HG03045 (cell line): ENCODE results near the gene LRRC27.
"Not testable (repeated sequence)": the region's sequence is repeated elsewhere in the genome, so short reads cannot be mapped to it uniquely, and the experiment has no call there.

Experiments used
- ATAC-seq: cut with Tn5 transposase; IDR thresholded peaks from one replicate; pipeline ENCODE4 v1.9.1; 2021; ENCODE audit warnings: mild to moderate bottlenecking, moderate library complexity; ENCODE audit not compliant: unreplicated experiment

Gene LRRC27

DNA sequence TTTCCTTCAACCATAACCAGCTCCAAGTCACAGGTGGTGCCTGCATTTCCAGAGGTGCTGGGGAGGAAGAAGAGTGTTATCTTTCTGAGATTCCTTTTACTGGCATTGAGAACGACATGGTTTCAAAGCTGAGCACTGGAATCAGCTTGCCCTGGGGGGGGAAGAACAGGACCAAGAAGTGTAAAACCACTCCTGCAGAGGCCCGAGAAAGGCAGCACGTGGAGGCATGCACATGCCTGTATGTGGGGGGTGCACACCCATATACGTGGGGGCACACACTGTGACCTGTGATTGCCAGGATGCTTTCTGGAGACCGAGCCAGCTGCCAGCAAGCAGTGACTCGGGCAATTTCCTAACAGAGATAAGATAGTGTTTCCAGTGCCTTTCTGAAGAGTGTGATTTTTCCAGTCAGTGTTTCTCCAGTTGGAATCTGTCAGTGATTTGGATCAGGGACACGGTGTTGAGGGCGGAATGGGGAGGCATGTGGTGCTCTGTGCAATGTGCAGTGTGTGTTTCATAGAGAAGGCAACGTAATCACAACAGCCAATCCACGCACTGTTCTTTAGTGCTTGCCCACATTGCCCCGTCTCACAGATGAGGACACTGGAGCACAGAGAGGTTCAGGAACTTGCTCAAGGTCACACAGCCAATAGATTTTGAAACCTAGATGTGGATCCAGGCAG lies 4.2 kb downstream of the LRRC27 start:
- no peak for ATAC-seq

DNA sequence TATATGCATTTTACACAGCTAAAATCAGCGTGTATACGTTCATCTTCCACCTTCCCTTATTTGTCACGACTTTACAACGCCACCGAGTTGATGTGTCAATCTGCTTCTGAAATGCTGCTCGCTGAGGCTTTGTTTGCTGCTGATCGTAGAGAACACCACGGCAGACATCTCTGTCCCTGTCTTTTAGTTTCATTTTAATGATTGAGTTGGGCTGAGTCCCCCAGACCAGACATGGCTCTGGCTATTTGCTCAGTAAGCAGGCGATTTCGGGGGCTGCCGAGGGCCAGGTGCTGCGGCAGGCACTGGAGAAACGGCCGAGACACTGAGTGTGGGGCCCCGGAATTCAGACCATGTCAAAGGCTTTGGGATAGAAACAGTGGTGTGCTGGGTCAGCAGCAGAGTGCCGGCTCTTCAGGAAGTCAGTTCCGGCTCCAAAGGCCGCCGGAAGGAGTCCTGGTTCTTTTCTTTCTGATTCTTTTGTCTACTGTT lies 5.0 kb downstream of the LRRC27 start:
- no peak for ATAC-seq

DNA sequence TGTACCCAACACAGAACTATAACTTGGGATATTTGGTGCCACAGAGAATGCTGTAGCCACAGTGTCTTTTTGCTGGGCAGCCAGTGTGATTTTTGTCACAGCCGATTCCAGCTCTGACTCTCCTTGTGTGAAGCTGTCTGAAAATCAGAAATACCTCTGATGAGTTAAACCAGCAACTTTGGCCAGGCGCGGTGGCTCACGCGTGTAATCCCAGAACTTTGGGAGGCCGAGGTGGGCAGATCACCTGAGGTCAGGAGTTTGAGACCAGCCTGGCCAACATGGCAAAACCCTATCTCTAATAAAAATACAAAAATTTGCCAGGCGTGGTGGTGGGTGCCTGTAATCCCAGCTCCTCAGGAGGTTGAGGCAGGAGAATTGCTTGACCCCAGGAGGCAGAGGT lies 5.9 kb downstream of the LRRC27 start:
- ATAC-seq = not testable (repeated sequence)

DNA sequence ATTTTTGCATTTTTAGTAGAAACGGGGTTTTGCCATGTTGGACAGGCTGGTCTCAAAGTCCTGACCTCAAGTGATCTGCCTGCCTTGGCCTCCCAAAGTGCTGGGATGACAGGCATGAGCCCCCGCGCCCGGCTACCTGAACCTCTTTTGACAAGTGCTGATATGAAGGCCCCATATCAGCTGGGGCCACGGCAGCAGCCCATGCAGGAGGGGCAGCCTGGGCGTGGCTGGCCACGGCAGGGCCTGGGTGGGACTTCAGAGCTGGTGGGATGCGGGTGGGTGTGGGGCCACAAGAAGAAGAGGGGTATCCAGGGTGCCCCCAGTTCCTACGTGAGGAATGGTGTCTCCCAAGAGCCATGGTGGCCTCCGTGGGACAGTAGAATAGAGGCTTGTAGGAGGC lies 6.9 kb downstream of the LRRC27 start:
- ATAC-seq = no peak

DNA sequence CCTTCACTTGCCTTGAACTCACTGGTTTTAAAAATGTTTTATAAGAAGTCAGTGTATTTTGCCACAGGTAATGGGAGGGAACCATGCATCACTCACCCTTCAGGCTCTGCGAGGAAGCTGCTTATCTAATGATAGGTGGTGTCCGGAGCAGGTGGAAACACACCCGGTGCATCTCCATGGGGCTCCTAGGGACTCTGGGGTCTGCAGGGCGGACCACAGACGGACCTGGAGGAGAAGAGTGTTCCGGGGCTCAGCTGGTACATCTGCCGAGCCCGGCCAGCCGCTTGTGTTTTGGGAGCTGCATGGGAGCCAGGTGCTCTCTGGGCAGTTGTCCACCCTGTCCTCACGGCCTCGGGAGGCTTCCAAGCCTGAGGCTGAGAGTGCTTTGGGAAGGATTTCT lies 7.3 kb downstream of the LRRC27 start:
- no peak for ATAC-seq

DNA sequence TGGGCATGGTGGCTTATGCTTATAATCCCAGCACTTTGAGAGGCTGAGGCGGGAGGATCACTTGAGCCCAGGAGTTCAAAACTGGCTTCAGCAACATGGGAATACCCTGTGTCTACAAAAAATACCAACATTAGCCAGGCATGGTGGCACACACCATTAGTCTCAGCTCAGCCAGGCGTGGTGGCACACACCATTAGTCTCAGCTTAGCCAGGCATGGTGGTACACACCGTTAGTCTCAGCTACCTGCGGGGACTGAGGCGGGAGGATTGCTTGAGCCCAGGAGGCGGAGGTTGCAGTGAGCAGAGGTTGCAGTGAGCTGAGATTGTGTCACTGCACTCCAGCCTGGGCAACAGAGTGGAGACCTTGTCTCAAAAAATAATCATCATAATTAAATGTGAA lies 9.0 kb downstream of the LRRC27 start:
- ATAC-seq = no peak

DNA sequence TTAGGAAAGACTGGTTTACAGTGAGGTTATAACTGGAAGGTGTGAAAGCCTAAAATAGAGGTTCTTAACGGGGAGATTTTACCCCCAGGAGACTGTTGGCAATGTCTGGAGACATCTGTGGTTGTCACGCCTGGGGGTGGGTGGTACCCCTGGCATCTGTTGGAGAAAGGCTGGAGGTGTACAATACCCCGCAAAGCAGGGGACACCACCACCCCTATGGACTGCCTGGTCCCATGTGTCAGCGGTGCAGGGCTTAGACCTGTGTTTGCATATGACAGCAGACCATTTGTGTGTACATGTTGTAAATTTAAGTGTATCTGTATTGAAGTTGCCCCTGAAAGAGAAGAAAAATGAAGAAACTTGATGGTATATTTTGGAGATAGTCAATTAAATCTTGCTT lies 9.8 kb downstream of the LRRC27 start:
- no peak for ATAC-seq

DNA sequence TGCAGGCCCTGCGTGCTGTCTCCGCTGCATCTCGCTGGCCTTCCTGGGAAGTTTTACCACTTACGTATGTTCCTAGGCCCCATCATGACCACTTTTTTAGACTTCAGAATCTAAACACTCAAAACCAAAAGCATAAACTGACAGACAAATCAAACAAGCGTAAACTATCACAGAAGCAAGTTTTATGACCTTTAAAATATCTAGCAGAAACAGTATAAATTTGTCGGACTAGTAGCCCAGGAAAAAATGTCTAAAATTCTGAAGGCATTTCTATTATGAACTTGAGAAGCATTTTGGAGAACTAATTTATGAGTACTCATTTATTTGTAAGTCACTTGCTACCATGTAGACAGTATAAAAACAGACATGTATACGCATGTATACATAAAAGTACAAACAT lies 10.6 kb downstream of the LRRC27 start:
- ATAC-seq = no peak

DNA sequence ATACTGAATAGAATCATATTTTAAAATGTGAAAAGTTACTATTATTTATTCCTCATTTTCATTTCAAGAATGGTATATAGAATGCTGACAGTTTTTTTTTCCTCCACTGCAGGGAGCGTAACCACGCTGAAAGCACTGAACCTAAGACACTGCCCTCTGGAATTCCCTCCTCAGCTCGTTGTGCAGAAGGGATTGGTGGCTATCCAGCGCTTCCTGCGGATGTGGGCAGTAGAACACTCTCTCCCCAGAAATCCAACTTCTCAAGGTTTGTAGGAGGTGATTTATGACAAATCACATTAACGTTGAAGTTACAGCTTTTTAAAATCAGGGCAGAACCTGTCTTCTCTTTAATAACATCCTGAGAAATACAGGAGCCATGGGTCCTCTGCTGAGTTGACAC lies 12.4 kb downstream of the LRRC27 start:
- ATAC-seq = no peak

DNA sequence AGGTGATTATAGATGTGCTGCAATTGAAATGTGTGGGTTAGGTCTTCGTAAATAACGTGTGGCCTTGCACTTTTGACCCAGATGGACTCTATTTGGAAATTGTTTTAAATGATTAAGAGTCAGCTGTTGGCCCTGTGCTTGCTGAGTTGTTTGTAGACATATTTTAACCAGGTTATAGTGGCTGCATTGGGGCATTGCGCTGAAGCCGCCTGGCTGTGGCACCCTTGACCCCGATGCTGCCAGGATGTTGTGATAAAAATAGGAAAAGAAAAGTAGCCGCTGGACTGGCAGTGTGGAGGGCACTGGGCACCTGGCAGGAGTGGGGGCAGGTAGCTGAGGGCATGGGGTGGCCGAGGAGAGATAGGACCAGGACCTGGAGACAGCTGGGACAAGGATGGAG lies 13.4 kb downstream of the LRRC27 start:
- ATAC-seq = no peak

DNA sequence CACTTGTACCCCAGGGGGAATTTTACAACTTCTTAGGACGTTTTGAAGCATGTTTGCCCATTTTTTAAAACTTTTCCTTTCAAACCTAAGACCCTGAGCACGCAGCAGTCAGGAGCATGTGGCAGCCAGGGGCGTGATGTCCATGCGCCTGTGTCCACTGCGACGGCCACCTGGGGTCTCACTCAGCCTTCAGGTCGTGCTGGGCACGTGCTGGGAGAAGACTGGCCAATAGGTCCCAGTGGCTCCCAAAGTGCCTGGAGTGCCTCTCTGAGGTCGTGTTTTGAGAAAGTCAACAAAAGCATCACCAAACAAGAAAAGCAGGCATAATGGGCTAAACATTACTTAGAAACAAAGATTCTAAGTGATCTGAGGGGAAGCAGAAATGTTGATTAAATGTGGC lies 14.8 kb downstream of the LRRC27 start:
- ATAC-seq = no peak

DNA sequence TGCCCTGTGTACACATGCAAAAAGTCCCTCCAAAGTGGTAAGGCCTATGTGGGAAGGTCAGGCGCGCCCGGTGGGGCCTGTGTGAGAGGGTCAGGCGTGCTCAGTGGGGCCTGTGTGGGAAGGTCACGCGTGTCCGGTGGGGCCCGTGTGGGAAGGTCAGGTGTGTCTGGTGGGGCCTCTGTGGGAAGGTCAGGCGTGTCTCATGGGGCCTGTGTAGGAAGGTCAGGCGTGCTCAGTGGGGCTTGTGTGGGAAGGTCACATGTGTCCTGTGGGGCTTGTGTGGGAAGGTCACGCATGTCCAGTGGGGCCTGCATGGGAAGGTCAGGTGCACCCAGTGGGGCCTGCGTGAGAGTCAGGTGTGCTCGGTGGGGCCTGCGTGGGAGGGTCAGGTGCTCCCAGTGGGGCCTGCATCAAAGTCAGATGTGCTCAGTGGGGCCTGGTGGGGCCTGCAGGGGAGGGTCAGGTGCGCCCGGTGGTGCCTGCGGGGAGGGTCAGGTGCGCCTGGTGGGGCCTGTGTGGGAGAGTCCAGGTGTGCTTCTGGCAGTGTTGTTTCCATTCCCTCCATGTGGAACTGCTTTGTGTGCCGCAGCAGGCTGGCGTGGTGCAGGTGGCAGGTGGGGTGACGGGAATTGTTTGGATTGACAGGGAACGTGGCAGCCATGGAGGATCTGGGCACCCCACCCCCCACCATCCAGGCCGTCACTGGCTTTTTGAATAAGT lies 15.4 kb downstream of the LRRC27 start:
- no peak for ATAC-seq

DNA sequence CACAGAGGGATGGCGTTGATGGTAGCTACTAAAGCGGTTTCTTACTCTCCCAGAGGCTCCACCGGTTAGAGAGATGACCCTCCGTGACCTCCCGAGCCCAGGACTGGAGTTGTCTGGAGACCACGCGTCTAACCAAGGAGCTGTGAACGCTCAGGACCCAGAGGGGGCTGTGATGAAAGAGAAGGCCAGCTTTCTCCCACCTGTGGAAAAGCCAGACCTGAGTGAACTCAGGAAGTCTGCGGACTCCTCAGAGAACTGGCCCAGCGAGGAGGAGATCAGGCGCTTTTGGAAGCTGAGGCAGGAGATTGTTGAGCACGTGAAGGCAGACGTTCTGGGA lies 15.9 kb downstream of the LRRC27 start:
- ATAC-seq = no peak

DNA sequence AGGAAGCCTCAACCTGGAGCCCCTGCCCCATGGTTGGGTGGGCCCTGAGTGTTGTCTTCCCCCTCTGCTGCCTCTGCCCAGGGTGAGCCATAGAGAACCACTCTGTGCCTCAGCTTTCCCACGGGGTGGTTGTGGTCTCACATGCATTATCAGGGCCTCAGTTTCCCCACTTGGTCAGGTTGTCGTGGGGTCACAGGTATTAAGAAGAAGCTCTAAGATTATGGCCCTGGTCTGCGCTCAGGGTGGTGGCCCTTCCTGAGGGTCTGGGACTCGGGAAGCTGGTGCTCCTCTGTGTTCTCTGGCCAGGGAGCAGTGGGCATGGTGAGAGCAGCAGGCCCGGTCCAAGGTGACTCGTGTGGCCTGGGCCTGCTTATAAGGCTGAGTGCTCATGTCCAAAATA lies 17.8 kb downstream of the LRRC27 start:
- ATAC-seq = no peak

DNA sequence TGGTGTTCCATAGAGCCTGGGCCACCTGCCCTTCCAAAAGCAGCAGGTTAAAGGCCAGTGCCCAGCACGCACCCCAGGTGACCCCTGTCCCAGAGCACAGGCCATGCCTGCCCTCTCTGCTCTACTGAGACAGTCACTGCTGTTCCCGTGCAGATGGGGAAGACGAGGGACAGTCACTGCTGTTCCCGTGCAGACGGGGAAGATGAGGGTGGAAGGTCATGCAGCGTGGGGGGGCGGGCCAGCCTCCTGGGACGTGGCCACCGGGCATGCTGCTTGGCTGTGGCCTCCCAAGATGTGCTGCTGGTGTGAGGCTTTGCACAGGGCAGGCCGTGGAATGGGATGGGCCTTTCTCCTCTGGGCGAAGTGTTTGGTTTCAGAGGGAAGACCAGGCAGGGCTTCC lies 18.4 kb downstream of the LRRC27 start:
- no peak for ATAC-seq

DNA sequence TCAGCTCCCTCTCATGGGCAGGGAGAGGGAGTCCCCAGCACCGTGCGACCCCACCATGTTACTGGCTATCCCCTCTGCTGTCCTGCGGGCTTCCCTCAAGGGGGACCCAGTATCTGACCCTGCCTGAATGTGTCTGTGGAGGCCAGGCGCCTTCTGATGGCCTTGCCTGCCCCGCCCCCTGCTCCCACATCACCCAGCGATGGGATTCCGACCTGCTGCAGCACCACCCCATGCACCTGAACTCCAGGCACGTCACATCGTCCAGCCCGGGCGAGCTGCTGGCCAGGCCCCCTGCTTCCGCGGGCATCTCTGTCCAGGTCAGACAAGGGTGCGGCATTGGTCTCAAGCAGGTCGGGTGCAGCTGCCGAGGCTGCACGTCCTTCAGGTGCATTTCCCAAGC lies 19.0 kb downstream of the LRRC27 start:
- no peak for ATAC-seq

DNA sequence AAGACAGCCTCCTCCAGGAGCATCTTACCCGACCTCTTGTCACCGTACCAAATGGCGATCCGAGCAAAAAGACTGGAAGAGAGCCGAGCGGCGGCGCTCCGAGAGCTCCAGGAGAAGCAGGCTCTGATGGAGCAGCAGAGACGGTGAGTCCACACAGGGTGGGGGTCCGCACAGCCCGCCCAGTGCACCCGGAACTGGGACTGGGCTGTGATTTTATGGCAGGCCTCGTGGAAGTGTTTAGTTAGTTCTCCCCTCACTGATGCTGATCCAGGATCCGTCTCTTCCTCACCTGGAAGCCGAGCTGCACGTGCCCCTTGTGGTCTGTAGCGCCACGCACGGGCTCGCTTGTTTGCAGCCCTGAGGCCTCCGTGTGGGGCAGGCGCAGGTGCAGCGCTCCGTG lies 19.6 kb downstream of the LRRC27 start:
- ATAC-seq = no peak

DNA sequence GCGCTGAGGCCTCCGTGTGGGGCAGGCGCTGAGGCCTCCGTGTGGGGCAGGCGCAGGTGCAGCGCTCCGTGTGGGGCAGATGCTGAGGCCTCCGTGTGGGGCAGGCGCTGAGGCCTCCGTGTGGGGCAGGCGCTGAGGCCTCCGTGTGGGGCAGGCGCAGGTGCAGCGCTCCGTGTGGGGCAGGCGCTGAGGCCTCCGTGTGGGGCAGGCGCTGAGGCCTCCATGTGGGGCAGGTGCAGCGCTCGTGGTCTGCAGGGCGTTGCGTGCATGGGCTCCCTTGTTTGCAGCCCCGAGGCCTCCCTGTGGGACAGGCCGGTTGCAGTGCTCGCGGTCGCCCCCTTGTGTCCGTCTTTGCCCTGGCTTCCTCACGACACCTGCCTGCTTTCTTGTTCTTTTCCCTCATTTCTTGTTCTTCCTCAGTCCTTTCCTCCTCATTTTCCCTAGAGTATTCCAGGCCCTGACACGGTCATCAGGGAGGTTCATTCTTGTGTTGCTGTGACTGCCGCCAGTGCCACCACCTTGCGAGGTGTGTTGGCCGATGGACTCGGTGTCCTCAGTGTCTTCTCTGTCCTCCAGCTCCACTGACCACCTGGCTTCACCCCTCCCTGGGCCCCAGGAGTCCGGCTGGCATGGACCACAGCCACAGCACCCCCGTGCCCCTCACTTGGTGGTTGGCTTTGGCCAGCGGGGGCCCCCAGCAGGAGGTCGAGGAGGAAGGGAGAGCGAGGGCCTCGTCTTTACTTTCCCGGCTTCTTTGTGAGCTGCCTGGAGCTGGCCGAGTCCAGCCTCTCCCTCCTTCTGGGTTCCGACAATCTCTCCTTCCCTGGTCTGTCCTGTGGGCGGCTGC lies 20.7 kb downstream of the LRRC27 start:
- not testable (repeated sequence) for ATAC-seq

DNA sequence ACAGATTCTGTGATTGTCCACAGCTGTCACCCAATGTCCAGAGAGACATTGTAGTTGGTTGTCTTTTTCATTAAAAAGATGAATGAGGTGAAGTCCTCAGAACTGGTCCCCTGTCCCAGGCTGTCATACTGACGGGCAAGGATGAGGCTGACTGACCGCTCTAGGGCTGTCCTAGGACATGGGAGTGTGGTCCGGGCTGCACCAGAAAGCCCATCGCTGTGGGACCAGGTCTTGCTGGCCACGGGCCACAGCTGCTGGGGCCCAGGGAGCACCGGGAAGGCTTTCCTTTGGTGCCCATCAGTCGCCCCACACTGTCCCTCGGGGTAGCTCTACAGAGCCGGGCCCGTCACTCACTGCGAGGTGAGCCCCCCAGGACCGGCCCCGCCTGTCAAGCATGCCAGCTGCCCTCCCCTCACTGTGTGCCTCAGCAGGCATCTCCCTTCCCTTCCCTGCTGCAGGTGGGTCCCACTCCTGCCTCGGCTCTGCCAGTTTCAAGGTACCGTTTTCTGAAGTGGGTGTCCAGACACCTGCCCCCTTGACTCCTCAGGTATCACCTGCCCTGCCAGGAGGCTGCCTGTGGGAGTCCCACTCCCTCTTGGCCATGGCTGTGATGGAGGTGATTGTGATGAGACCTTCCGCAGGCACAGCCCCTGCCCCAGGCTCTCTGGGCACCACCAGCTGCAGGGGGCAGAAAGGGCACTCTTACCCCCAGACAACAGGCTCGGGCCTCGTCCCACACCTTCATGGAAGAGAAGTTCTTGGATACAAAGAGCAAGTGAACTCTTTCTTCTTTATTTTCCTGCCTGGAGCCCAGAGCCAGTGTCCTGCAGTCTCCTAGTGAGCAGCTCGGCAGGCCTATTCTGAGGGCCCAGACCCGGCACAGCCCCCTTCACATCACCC lies 21.7 kb downstream of the LRRC27 start:
- no peak for ATAC-seq

DNA sequence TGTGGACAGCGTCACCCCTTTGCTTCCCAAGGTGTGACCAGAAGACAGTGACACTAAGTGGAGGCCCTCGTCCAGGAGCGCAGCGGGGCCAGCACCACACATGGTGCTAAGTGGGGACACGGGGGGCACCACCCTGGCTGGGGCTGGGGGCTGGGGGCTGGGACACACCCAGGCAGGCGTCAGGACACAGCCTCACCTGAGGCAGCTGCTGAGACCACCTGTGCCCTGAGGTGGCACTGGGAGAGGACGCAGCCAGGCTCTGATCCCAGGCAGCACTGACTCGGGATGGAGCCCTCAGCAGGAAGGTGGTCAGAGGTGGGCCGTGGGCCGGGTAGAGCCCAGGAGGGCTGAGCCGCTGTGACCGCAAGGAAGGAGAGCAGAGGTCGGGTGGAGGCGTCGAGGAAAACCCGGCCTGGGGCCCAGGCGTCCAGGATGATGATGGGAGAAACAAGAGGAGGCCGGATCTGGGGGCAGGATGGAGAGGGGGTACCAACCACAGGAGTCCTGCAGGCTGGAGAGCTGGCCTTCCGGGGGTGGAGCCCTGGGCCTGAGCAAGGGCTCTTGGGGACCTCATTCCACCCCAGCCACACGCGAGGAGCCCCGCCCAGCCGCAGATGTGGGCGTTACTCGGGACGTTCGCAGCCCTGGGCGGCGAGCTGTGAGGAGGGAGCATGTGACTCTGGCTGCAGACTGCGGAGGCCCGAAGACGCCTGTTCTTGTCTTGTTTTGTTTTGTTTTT lies 22.5 kb downstream of the LRRC27 start:
- no peak for ATAC-seq
